SK-N-MC (cell line): Measurements from ENCODE around the gene SOX4.
A peak's percentile ranks its signal among the peaks of the same experiment; 100 is the strongest.

Experiments
- DNase-seq: peaks from one replicate; pipeline ENCODE4 v3.0.0-alpha.2; 2011; ENCODE audit warnings: low read depth, low spot score
- H3K27ac ChIP-seq: fragments of 200-600 bp; sonication (generic); 2 replicates; pipeline ENCODE4 v1.5.1; 2016; ENCODE audit warnings: mixed run types
- H3K36me3 ChIP-seq: fragments of 200-600 bp; sonication (generic); 2 replicates; pipeline ENCODE4 v1.6.1; 2017; ENCODE audit warnings: antibody characterized with exemption, low read length, mixed read lengths; ENCODE audit not compliant: insufficient read depth
- H3K4me3 ChIP-seq: fragments of 200-600 bp; sonication (generic); 2 replicates; pipeline ENCODE4 v1.5.1; 2016
- H3K9ac ChIP-seq: fragments of 200-600 bp; sonication (generic); 2 replicates; pipeline ENCODE4 v1.8.0; 2017; ENCODE audit warnings: mixed run types, mixed read lengths; ENCODE audit not compliant: insufficient read length
- H3K9me3 ChIP-seq: fragments of 200-600 bp; sonication (generic); 2 replicates; pipeline ENCODE4 v1.6.1; 2017; ENCODE audit warnings: low read depth, mild to moderate bottlenecking, antibody characterized with exemption, low read length, moderate library complexity, mixed read lengths
- EZH2 ChIP-seq: fragments of 200-600 bp; sonication (generic); IDR thresholded peaks from one replicate; pipeline ENCODE4 v1.6.1; 2017; ENCODE audit warnings: antibody characterized with exemption
- FOXP2 ChIP-seq: optimal IDR thresholded peaks from 2 replicates; pipeline ENCODE3; 2011; ENCODE audit warnings: mild to moderate bottlenecking, moderate library complexity; ENCODE audit not compliant: insufficient read depth; ENCODE audit errors: extremely low read length, control extremely low read depth
- POLR2AphosphoS5 ChIP-seq: IDR thresholded peaks from 2 replicates; pipeline ENCODE4 v1.6.1; 2012; ENCODE audit warnings: mild to moderate bottlenecking, low read depth, low read length, borderline replicate concordance

Gene SOX4

DNA sequence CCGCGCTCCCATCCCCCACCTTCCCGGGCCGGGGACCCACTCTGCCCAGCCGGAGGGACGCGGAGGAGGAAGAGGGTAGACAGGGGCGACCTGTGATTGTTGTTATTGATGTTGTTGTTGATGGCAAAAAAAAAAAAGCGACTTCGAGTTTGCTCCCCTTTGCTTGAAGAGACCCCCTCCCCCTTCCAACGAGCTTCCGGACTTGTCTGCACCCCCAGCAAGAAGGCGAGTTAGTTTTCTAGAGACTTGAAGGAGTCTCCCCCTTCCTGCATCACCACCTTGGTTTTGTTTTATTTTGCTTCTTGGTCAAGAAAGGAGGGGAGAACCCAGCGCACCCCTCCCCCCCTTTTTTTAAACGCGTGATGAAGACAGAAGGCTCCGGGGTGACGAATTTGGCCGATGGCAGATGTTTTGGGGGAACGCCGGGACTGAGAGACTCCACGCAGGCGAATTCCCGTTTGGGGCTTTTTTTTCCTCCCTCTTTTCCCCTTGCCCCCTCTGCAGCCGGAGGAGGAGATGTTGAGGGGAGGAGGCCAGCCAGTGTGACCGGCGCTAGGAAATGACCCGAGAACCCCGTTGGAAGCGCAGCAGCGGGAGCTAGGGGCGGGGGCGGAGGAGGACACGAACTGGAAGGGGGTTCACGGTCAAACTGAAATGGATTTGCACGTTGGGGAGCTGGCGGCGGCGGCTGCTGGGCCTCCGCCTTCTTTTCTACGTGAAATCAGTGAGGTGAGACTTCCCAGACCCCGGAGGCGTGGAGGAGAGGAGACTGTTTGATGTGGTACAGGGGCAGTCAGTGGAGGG, 2.8 kb downstream of the SOX4 start:
- Histone ChIP-seq H3K36me3 (peaks cover 27% of the 10 kb centered on the region), H3K9ac (peak overlapping the region; percentile 80), H3K9me3 (no peaks in the 10 kb centered on the region), H3K27ac (no peak overlapping the region), H3K4me3 (peak overlapping the region; percentile 83)
- no peak for DNase-seq
- TF ChIP-seq FOXP2 (no peak), EZH2 (no peak), POLR2AphosphoS5 (no peak)

DNA sequence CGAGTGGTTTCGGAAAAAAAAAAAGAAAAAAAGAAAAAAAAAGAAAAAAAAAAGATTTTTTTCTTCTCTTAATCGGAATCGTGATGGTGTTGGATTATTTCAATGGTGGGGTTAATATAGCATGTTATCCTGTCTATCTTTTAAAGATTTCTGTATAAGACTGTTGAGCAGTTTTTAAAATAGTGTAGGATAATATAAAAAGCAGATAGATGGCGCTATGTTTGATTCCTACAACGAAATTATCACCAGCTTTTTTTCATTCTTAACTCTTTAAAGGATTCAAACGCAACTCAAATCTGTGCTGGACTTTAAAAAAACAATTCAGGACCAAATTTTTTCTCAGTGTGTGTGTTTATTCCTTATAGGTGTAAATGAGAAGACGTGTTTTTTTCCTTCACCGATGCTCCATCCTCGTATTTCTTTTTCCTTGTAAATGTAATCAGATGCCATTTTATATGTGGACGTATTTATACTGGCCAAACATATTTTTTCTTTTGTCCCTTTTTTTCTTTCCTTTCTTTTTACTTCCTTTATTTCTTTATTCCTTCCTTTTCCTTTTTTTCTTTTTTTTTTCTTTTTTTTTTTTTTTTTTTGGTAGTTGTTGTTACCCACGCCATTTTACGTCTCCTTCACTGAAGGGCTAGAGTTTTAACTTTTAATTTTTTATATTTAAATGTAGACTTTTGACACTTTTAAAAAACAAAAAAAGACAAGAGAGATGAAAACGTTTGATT, 3.6 kb downstream of the SOX4 start:
- H3K27ac ChIP-seq = no peak overlapping the region
- H3K9ac ChIP-seq = peak overlapping the region; percentile 80

DNA sequence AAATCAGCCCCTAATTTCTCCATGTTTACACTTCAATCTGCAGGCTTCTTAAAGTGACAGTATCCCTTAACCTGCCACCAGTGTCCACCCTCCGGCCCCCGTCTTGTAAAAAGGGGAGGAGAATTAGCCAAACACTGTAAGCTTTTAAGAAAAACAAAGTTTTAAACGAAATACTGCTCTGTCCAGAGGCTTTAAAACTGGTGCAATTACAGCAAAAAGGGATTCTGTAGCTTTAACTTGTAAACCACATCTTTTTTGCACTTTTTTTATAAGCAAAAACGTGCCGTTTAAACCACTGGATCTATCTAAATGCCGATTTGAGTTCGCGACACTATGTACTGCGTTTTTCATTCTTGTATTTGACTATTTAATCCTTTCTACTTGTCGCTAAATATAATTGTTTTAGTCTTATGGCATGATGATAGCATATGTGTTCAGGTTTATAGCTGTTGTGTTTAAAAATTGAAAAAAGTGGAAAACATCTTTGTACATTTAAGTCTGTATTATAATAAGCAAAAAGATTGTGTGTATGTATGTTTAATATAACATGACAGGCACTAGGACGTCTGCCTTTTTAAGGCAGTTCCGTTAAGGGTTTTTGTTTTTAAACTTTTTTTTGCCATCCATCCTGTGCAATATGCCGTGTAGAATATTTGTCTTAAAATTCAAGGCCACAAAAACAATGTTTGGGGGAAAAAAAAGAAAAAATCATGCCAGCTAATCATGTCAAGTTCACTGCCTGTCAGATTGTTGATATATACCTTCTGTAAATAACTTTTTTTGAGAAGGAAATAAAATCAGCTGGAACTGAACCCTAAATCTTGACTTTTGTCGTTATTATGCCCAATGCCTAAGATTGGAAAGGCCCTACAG, 4.5 kb downstream of the SOX4 start:
- Histone ChIP-seq H3K9ac (peak overlapping the region; percentile 80), H3K36me3 (peaks cover 27% of the 10 kb centered on the region), H3K27ac (no peak overlapping the region; the same call in 1 of the 2 replicates), H3K4me3 (peak overlapping the region; percentile 83), H3K9me3 (no peaks in the 10 kb centered on the region)
- TF ChIP-seq FOXP2 (no peak), POLR2AphosphoS5 (no peak), EZH2 (no peak)
- DNase-seq = no peak

More for the DNA sequence above, 3.6 kb downstream of the SOX4 start:
- peaks cover 27% of the 10 kb centered on the region for H3K36me3 ChIP-seq
- H3K4me3 ChIP-seq = peak overlapping the region; percentile 83
- DNase-seq = no peak
- TF ChIP-seq EZH2 (no peak), POLR2AphosphoS5 (no peak), FOXP2 (no peak)
- no peaks in the 10 kb centered on the region for H3K9me3 ChIP-seq

DNA sequence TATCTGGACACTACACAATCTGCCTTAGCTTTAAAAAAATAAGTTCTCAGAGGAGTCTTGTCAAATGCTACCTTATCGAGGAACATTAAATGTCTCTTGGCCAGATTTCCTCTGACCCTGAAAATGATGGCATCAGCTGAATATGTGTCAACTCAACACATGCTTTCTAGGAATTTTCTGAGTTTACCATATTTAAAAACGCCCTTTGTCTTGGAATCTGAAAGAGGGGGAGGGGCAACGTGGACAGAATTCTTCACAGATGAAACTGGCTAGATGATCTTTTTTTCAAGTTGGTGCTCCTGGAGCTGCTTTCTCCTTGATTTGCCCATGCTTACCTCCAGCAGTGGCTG, 5.1 kb downstream of the SOX4 start:
- H3K36me3 ChIP-seq = peaks cover 27% of the 10 kb centered on the region
- no peaks in the 10 kb centered on the region for H3K9me3 ChIP-seq
- no peak for DNase-seq
- no peak overlapping the region for H3K27ac ChIP-seq
- no peak for TF ChIP-seq FOXP2
- no peak for TF ChIP-seq EZH2
- no peak for TF ChIP-seq POLR2AphosphoS5
- H3K9ac ChIP-seq = peak overlapping the region; percentile 80
- H3K4me3 ChIP-seq = peak overlapping the region; percentile 83

DNA sequence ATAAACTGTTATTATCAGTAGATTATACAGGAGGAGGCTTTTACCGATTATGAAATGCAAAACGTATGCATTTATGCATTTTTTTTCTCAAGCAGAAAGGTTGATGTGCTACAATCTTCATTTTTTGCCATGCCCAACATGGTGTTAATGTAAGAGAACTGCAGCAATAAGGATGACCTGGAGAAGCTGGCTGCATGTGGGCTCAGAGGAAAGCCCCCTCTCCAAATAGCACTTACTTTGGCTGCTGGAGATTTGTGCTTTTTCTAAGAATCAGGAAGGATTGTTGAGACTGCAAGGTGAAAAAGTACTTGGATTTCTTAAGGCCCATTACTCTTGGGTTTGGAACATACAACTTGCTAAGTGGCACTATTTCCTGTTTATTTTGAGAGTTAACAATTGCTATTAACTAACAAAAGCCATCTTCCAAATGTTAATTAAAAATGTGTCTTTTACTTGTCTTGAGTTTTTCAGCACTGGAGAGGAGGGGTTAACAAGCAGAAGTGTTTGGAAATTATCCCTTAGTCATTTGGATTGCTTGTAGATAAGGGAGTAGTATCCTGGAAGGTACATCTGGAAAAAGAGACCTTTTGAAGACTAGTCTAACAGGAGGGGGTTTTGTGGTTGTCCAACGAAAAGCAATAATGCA, 5.6 kb downstream of the SOX4 start:
- H3K36me3 ChIP-seq = peaks cover 27% of the 10 kb centered on the region
- H3K27ac ChIP-seq = no peak overlapping the region
- H3K9ac ChIP-seq = no peak overlapping the region
- no peak for DNase-seq
- H3K9me3 ChIP-seq = no peaks in the 10 kb centered on the region
- TF ChIP-seq FOXP2 (no peak), POLR2AphosphoS5 (no peak), EZH2 (no peak)
- H3K4me3 ChIP-seq = peak overlapping the region; percentile 83

DNA sequence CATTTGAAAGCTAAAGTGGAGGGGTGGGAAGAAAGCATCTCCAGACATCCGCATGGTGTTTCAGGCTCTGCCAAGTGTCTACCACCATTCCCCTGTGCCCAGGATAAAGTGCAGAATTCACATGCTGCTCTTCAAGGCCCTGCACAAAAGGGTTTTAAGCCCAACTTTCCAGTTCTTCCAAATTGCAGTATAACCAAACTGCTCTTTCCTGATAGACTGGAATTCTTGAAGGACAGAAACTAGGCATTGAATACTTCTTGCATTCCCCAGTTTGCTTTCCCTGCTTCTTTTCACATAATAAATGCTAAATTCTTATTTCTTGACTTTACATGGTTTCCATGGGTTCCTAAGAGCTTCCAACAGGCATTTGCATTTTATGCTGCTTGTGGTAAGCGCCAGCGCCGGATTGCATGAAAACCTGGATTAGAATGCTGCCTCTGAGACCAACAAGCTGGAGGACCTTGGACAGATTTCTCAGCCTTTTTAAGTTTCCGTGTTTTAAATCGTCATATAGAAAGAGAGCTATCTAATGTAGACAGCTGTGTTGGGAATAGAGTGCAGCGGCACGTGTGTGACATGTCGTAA, 7.9 kb downstream of the SOX4 start:
- no peaks in the 10 kb centered on the region for H3K9me3 ChIP-seq
- no peak overlapping the region for H3K4me3 ChIP-seq
- H3K36me3 ChIP-seq = peaks cover 20% of the 10 kb centered on the region
- H3K27ac ChIP-seq = no peak overlapping the region
- TF ChIP-seq EZH2 (no peak), FOXP2 (no peak)
- DNase-seq = no peak
- H3K9ac ChIP-seq = no peak overlapping the region

DNA sequence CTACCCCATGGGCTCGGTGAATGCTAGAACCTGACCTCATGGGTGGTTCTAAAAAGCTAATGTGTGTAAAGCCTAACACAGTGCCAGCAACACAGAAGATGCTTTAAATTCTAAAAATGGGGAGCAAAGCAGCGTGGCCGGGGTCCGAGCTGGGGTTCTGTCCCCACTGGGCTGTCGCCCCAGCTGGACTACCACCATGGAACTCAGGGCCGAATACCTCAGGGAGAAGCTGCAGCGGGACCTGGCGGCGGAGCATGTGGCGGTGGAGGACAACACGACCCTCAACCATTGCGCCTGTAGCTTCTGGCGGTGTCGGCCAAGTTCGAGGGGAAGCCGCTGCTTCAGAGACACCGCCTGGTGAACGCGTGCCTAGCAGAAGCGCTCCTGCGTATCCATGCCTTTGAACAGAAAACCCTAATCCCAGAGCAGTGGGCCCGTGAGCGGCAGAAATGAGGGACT, 8.4 kb downstream of the SOX4 start:
- H3K4me3 ChIP-seq = no peak overlapping the region
- TF ChIP-seq EZH2 (no peak), FOXP2 (no peak)
- no peaks in the 10 kb centered on the region for H3K9me3 ChIP-seq
- H3K9ac ChIP-seq = no peak overlapping the region
- peaks cover 20% of the 10 kb centered on the region for H3K36me3 ChIP-seq
- no peak for DNase-seq
- H3K27ac ChIP-seq = no peak overlapping the region
